Stimulated activated naive B cell treated with anti-CD40 and anti-IgM and Interleukin-4, amounts not matched to agents 10 μg/mL and 1 μg/mL and 100 μg/mL, for 72 hours (primary cell): ENCODE data around the gene ZNF880.

ENCODE experiments used
- ATAC-seq, 2 donors: fragments of 150-1000 bp; cut with Tn5 transposase; replicated peaks; 2 replicates each; pipeline ENCODE4 v1.10.0; 2021; ENCODE audit warnings: moderate library complexity in 1 of 2
- DNase-seq: peaks from one replicate; pipeline ENCODE4 v3.0.0; 2021
- H3K27ac Mint-ChIP-seq: one replicate; pipeline ENCODE4 v1.8.0; 2022; ENCODE audit warnings: mild to moderate bottlenecking, mixed read lengths
- H3K27me3 Mint-ChIP-seq, 2 donors: one replicate each; pipeline ENCODE4 v1.8.0; 2022; ENCODE audit warnings: mixed read lengths in 2 of 2
- H3K36me3 Mint-ChIP-seq, 2 donors: one replicate each; pipeline ENCODE4 v1.8.0; 2022; ENCODE audit warnings: mixed read lengths in 2 of 2, mild to moderate bottlenecking in 1 of 2
- H3K4me1 Mint-ChIP-seq, 2 donors: one replicate each; pipeline ENCODE4 v1.8.0; 2022; ENCODE audit warnings: mixed read lengths in 2 of 2, mild to moderate bottlenecking in 1 of 2
- H3K4me3 Mint-ChIP-seq, 2 donors: one replicate each; pipeline ENCODE4 v1.8.0; 2022; ENCODE audit warnings: mild to moderate bottlenecking in 2 of 2, mixed read lengths in 2 of 2, moderate library complexity in 1 of 2
- H3K9me3 Mint-ChIP-seq, 2 donors: one replicate each; pipeline ENCODE4 v1.8.0; 2022; ENCODE audit warnings: mixed read lengths in 2 of 2, mild to moderate bottlenecking in 1 of 2

Gene ZNF880

DNA sequence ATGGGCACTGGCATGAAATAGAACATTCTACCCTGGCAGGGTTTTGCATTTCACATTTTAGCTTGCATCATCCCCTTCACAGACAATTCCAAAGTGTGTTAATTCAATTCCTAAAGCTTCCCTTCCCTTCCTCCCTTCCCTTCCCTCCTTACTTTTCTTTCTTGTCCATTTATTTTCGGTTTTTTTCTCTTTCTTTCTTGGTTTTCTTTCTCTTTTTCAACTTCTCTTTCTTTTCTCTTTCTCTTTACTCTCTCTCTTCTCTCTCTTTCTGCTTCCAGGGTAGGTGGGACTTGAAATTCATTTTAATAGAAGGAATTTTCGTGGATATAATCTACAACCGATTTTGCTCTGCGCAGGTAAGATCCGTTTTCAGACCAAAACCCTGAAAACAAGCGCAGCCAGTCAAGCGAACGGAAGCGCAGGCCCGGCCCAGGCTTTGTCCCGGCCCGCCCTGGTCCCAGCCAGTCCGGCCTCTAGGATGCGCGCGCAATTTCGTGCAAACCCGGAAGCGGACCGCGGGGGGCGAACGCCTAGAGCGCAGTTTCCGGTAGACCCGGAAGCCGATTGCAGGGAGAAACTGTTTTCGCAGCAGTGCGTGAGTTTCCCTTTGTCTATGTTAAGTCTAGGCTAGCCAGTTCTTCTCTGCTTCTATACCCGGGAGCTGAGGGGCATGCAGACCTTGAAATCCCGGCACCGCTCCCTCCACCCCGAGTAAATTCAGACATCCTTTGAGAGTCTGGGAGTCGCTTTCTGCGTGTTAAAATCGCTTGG lies 27.8 kb downstream of the ZNF880 start, which contains the start of gene ZNF528:
TSS of gene ZNF528 (plus strand) at position 540 of the 771 bp plus-strand sequence. CDS start 4,165 bp downstream, outside the sequence.
- Mint-ChIP-seq H3K27me3 (no peaks in the 10 kb centered on the region), H3K4me3 (peak within 1 kb of the TSS; percentile 89 to 92), H3K9me3 (peaks cover 25 to 38% of the 10 kb centered on the region in 2 donors), H3K36me3 (peaks cover 76 to 87% of the 10 kb centered on the region in 2 donors), H3K27ac (peak within 1 kb of the TSS; percentile 97), H3K4me1 (peaks cover 14 to 19% of the 10 kb centered on the region in 2 donors)
- ATAC-seq (peak; percentile 99 to 100), DNase-seq (peak; percentile 95)

DNA sequence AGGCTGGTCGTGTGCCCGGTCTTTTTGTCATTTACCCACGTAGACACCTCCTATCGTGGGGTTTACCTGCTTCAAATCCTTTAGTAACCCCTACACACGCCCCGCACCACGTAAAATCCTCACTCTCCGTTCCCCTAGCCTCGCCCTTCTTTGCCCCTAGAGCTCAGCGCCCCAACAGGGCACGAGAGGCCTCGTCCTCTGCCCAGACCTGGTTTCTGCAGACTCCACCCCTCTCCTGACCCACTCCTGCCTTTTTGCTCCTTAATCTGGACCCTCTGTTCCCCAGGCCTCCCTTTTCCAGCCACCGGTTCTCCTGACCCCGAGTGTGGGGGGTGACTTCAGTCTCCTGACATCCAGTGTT lies 28.3 kb downstream of the ZNF880 start:
- Mint-ChIP-seq H3K27ac (peak overlapping the region; percentile 97), H3K9me3 (peaks cover 24 to 36% of the 10 kb centered on the region in 2 donors), H3K27me3 (no peaks in the 10 kb centered on the region), H3K36me3 (peaks cover 74 to 86% of the 10 kb centered on the region in 2 donors), H3K4me3 (peak overlapping the region; percentile 89 to 92), H3K4me1 (peaks cover 14 to 19% of the 10 kb centered on the region in 2 donors)
- DNase-seq (peak; percentile 19), ATAC-seq (peak; percentile 73 to 75)

DNA sequence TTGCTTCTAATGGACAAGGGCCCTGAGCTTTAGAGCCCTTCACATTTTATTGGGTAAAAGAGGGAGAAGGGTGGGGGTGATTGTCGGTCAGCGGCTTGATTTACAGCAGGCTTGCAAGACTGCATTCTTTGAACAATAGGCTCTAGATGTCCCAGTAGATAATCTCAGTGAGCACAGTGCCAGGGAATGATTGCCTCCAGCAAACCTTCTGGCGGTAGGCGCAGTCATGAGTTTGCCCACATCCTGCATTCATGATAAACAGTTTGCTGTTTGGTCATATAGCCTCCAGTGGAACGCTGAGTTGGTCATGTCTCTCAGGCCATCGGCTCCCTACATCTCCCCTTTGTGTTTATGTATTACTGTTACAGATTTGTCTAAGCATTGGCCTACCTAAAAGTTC lies 40.6 kb downstream of the ZNF880 start:
- H3K4me3 Mint-ChIP-seq = no peak overlapping the region
- H3K27ac Mint-ChIP-seq = no peak overlapping the region
- ATAC-seq (no peak), DNase-seq (no peak)
- H3K27me3 Mint-ChIP-seq = no peaks in the 10 kb centered on the region
- no peaks in the 10 kb centered on the region for H3K4me1 Mint-ChIP-seq
- H3K9me3 Mint-ChIP-seq = peaks cover 25 to 29% of the 10 kb centered on the region in 2 donors
- H3K36me3 Mint-ChIP-seq = peaks cover 90 to 97% of the 10 kb centered on the region in 2 donors

DNA sequence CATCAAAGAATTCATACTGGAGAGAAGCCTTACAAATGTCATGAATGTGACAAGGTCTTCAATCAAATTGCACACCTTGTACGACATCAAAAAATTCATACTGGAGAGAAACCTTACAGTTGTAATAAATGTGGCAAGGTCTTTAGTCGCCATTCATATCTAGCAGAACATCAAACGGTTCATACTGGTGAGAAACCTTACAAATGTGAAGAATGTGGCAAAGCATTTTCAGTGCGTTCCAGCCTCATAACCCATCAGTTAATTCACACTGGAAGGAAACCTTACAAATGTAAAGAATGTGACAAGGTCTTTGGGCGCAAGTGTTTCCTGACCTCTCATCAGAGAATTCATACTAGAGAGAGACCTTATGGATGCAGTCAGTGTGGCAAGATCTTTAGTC lies 46.0 kb downstream of the ZNF880 start:
- H3K9me3 Mint-ChIP-seq = peaks cover 26 to 30% of the 10 kb centered on the region in 2 donors

DNA sequence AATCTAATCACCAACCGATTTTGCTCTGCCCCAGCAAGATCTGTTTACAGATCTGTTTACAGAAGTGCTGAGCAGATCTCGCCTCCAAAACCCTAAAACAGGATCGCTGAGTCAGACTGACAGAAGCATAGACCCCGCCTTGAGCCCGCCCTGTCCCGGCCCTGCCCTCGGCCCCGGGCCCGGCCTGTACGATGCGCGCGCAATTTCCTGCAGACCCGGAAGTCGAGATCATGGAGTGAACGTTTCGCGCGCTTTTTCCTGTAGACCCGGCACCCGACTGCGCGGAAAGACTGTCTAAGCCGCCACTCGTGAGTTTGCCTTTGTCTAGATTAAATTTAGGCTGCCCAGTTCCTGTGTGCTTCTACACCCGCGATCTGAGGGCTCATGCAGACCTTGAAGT lies 59.2 kb downstream of the ZNF880 start, which contains the start of gene ZNF534:
TSS of gene ZNF534 (plus strand) at position 212 of the 400 bp plus-strand sequence. CDS start 2,327 bp downstream, outside the sequence.
- H3K36me3 Mint-ChIP-seq = peaks cover 33 to 43% of the 10 kb centered on the region in 2 donors
- H3K4me3 Mint-ChIP-seq = no peak within 1 kb of the TSS
- H3K4me1 Mint-ChIP-seq = no peaks in the 10 kb centered on the region
- H3K27me3 Mint-ChIP-seq = no peaks in the 10 kb centered on the region
- DNase-seq = no peak
- no peak for ATAC-seq
- peaks cover 30 to 32% of the 10 kb centered on the region in 2 donors for H3K9me3 Mint-ChIP-seq
- no peak within 1 kb of the TSS for H3K27ac Mint-ChIP-seq

More for the DNA sequence above, 46.0 kb downstream of the ZNF880 start:
- ATAC-seq = no peak
- no peak overlapping the region for H3K4me3 Mint-ChIP-seq
- no peak for DNase-seq
- H3K36me3 Mint-ChIP-seq = peaks cover 44 to 48% of the 10 kb centered on the region in 2 donors
- H3K4me1 Mint-ChIP-seq = no peaks in the 10 kb centered on the region
- H3K27me3 Mint-ChIP-seq = no peaks in the 10 kb centered on the region
- no peak overlapping the region for H3K27ac Mint-ChIP-seq
